ENCODE results near the gene MRPL49. TPM values are rescaled to one million over a fixed set of nuclear protein-coding genes. Genes with fewer than 3 reads are reported as not detected.
"Not testable (repeated sequence)": the region's sequence is repeated elsewhere in the genome, so short reads cannot be mapped to it uniquely, and the experiment has no call there.

The MRPL49 gene
- polyA plus RNA-seq, 1 experiment = 54.2 TPM

DNA sequence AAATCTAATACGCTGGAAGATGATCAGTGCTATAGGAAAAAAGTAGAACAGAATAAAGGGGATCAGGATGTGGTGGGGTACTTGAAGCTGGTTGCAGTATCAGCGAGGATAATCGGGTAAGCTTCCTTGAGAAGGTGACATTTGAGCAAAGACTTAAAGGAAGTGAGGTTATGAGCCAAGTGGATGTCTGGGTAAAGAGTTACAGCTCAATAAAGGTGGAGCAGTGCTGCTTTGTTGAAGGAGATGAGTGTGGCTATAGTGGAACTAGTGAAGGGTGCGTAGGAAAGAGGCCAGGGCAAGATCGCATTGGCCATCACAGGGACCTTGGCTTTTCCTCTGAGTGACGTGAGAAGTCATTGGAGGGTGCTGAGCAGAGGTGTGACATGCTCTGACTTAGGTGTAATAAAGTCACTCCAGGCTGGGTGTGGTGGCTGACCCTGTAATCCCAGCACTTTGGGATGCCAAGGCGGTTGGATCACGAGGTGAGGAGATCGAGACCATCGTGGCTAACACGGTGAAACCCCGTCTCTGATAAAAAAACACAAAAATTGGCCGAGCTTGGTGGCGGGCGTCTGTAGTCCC is 14.5 kb downstream of the MRPL49 start:
- Histone ChIP-seq H3K27me3 (ENCODE audit: control insufficient read depth, insufficient read depth, low read length) (peaks cover 9% of the 10 kb centered on the region), H3K9me3 (ENCODE audit: control insufficient read depth, insufficient read depth, low read length) (no peaks in the 10 kb centered on the region), H3K4me3 (ENCODE audit: low read depth, low read length) (no peak overlapping the region), H3K27ac (ENCODE audit: low read depth, low read length) (no peak overlapping the region)
- ChIA-PET CTCF (interaction anchor here (0.6 to 0.7 kb wide), 2 partner anchors 26 to 108 kb away, joined by 3 to 4 read pairs; no protein-coding TSS in a partner anchor), POLR2A (interaction anchor here (0.6 kb wide), 1 partner anchor 374 kb away, joined by 3 read pairs; no protein-coding TSS in a partner anchor)
- DNase-seq (ENCODE audit: low read depth, low spot score) = no peak
- no peak for TF ChIP-seq CTCF (IDR thresholded peaks at IDR 0.05; ENCODE audit: low read depth, low read length)

GRCh38 chr11:65141896-65142494 is 19.9 kb downstream of the MRPL49 start:
- no peak overlapping the region for H3K27ac ChIP-seq (ENCODE audit: low read depth, low read length)
- ChIA-PET POLR2A (no interaction called here), CTCF (no interaction called here)
- H3K27me3 ChIP-seq (ENCODE audit: control insufficient read depth, insufficient read depth, low read length) = peaks cover 20% of the 10 kb centered on the region
- H3K4me3 ChIP-seq (ENCODE audit: low read depth, low read length) = no peak overlapping the region
- no peaks in the 10 kb centered on the region; the same call in 1 of the 2 replicates for H3K9me3 ChIP-seq (ENCODE audit: control insufficient read depth, insufficient read depth, low read length)
- TF ChIP-seq CTCF (IDR thresholded peaks at IDR 0.05; ENCODE audit: low read depth, low read length) = no peak
- DNase-seq (ENCODE audit: low read depth, low spot score) = no peak

- H3K27ac ChIP-seq (ENCODE audit: low read depth, low read length) = no peak overlapping the region
- peaks cover 2% of the 10 kb centered on the region; the same call in 1 of the 2 replicates for H3K9me3 ChIP-seq (ENCODE audit: control insufficient read depth, insufficient read depth, low read length)
- ChIA-PET CTCF (interaction anchor here (0.6 to 0.8 kb wide), 2 partner anchors 18 to 103 kb away, joined by 3 read pairs; no protein-coding TSS in a partner anchor), POLR2A (no interaction called here)
- TF ChIP-seq CTCF (IDR thresholded peaks at IDR 0.05; ENCODE audit: low read depth, low read length) = no peak
- H3K4me3 ChIP-seq (ENCODE audit: low read depth, low read length) = no peak overlapping the region
- peaks cover 8% of the 10 kb centered on the region for H3K27me3 ChIP-seq (ENCODE audit: control insufficient read depth, insufficient read depth, low read length)
- DNase-seq (ENCODE audit: low read depth, low spot score) = no peak
Measured at GRCh38 chr11:65147352-65148075, 25.4 kb downstream of the MRPL49 start.

DNA sequence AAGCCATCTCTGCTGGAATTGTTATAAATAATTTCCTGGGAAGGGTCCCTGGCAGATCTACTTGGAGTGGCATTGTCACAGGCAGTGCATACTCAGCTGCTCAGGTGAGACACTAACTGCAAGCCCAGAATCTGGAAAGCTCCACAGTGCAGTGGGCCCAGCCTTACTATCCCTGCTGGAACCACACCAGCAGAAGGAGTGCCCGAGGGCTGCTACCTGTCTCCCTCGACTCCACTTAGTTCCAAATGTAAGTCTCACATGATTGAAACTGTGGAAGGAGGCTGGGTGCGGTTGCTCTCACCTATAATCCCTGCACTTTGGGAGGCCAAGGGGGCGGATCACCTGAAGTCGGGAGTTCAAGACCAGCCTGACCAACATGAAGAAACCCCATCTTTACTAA is 26.5 kb downstream of the MRPL49 start:
- Histone ChIP-seq H3K9me3 (ENCODE audit: control insufficient read depth, insufficient read depth, low read length) (peaks cover 2% of the 10 kb centered on the region; the same call in 1 of the 2 replicates), H3K27me3 (ENCODE audit: control insufficient read depth, insufficient read depth, low read length) (peaks cover 8% of the 10 kb centered on the region), H3K27ac (ENCODE audit: low read depth, low read length) (no peak overlapping the region), H3K4me3 (ENCODE audit: low read depth, low read length) (no peak overlapping the region)
- no peak for DNase-seq (ENCODE audit: low read depth, low spot score)
- no peak for TF ChIP-seq CTCF (IDR thresholded peaks at IDR 0.05; ENCODE audit: low read depth, low read length)
- ChIA-PET POLR2A (interaction anchor here (0.6 kb wide), 1 partner anchor 31 kb away, joined by 3 read pairs; no protein-coding TSS in a partner anchor), CTCF (no interaction called here)

- DNase-seq (ENCODE audit: low read depth, low spot score); H3K27me3 ChIP-seq (ENCODE audit: control insufficient read depth, insufficient read depth, low read length); H3K4me3 ChIP-seq (ENCODE audit: low read depth, low read length); H3K9me3 ChIP-seq (ENCODE audit: control insufficient read depth, insufficient read depth, low read length): not testable (repeated sequence)
- H3K27ac ChIP-seq (ENCODE audit: low read depth, low read length) = peak overlapping the region; percentile 21
- POLR2A ChIA-PET = interaction anchor here (0.7 kb wide), 1 partner anchor 37 kb away, joined by 3 read pairs; no protein-coding TSS in a partner anchor
- CTCF ChIA-PET = interaction anchor here (0.7 kb wide), 1 partner anchor 12 kb away, joined by 4 read pairs; no protein-coding TSS in a partner anchor
Measured at GRCh38 chr11:65150131-65150508, 28.0 kb downstream of the MRPL49 start.

Data from AG04450 (cell line).